Epidermal melanocyte (primary cell): ENCODE results near the gene LXN.
"Not testable (repeated sequence)": the region's sequence is repeated elsewhere in the genome, so short reads cannot be mapped to it uniquely, and the experiment has no call there.

Source experiments
- DNase-seq: peaks from one replicate; pipeline ENCODE4 v3.0.0; 2011; ENCODE audit warnings: low spot score; ENCODE audit not compliant: insufficient read length

Gene LXN, protein sequence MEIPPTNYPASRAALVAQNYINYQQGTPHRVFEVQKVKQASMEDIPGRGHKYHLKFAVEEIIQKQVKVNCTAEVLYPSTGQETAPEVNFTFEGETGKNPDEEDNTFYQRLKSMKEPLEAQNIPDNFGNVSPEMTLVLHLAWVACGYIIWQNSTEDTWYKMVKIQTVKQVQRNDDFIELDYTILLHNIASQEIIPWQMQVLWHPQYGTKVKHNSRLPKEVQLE

DNA sequence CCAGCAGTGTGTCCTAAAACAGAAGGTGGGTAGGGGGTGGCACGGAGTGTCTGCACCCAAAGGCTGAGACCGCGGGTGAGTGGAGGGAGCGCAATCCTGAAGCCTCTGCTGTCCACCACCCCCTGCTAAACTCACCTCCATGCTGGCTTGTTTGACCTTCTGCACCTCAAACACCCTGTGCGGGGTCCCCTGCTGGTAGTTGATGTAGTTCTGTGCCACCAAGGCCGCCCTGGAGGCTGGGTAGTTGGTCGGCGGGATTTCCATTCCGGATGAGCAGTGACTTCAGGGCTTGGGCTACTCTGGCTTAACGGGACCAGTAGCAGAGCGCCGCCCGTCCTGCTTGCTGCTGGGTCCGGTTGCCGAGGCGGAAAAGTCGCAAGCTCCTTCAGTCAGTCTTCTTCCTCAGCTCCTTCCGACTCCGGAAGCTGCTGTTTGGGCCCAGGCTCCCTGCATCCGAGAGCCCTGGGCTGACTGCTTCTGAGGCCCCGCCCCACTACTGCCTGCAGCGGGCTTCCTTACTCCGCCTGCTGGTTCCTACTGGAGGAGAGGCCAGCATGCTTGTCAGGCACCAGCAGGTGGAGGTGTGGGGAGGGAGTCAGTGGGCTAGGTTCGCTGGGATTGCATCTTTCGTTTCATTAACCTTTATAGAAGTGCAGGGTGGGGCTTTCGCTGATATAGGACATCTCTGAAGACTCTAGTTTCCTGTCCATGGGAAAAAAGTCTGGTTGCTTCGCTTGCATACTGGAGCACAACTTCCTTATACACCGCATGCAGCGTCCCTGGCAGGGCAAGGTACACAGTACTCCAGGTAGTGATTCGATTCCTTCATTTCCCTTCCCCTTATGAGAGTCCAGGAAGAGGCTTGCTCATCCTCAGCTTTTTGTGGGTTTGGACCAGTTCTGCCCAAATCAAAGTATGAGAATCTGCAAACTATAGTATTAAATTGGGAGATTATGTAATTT, at the start of gene LXN:
LXN (minus strand) TSS at position 434 of the 962 bp plus-strand sequence; CDS start at position 264, 170 bp downstream.
- DNase-seq: peak; percentile 66

DNA sequence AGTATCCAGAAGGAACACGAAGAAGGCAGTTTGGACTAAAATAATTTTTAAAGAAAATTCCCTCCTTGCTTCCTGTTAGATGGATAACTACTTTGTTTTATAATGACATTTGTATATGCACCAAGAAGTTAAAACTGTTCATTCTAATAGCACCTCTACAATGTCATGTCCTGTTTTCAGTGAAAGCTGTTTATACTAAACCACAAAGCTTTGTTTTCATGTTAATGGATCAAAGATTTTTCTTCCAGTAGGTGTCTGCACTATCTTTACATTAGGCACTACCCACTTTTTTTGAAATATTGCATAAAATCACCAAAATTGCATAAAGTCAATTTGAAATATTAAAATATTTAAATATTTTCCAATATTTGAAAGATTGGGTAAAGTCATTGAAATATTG, 49.7 kb upstream of the LXN start:
- no peak for DNase-seq

GRCh38 chr3:158718490-158719170, 46.2 kb upstream of the LXN start:
- no peak for DNase-seq

GRCh38 chr3:158717576-158717975, 45.1 kb upstream of the LXN start:
- no peak for DNase-seq

GRCh38 chr3:158713094-158713499, 40.6 kb upstream of the LXN start:
- peak; percentile 44 for DNase-seq

GRCh38 chr3:158712443-158712842, 40.0 kb upstream of the LXN start:
- DNase-seq: no peak

GRCh38 chr3:158711886-158712285, 39.4 kb upstream of the LXN start:
- DNase-seq: peak; percentile 53

- DNase-seq: no peak
These were observed 38.2 kb upstream of the LXN start for GRCh38 chr3:158710601-158711000.

DNA sequence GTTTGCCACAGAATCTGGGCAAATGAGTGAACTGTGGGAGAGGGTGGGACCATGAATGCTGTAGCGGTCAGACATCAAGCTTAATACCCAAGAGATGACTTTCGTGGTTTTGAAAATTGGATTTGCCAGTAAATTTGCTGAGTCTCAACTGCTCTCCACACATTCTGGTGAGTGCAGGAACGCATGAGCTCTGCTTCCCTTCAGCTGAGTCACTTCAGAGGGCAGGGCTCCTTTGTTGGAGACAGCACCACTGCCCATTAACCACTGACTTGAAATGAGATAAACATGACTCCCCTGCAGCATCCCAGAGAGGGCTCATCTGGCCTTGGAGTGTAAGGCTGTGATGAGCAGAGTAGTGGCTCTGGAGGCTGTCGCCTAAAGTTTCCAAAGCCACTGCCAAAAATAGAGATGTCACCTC, 37.2 kb upstream of the LXN start:
- no peak for DNase-seq

DNA sequence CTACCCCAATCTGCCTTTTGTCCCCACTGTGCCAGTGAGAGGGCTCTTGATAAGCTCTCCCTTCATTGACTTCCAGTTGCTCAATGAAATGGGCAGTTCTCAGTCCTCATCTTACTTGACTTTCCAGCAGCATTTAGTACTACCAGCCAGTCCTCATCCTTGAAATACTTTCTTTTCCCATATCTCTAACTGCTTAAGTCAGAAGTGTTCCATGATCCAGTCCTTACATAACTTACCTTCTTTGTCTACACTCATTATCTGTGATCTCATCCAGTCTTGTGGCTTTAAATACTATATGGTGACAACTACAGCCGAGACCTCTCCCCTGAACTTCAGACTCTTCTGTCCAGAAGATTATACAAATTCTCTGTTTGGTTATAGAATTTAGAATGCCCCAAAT, 31.1 kb upstream of the LXN start:
- no peak for DNase-seq

GRCh38 chr3:158702815-158703481, 30.5 kb upstream of the LXN start:
- DNase-seq: no peak

GRCh38 chr3:158701420-158702065, 29.1 kb upstream of the LXN start:
- DNase-seq: no peak

DNA sequence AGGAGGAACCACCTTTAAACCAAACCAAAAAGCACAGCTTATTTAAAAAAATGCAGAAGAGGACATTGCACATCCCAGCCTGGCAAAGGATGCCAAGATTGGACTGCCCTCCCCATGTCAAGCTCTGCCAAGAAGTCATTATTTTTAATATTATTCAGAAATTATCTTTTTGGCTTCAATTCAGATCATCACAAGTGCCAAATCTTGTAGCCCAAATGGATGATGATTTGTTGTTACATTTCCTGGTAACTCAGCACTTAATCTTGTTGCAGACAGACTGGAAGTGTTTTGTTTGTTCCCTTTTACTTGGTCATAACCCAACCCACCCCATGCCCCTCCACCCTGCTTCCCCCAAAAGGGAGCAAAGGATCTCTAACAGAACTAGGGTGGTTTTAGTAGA, 28.1 kb upstream of the LXN start:
- no peak for DNase-seq

- no peak for DNase-seq
These were observed 24.2 kb upstream of the LXN start for GRCh38 chr3:158696618-158697017.

DNA sequence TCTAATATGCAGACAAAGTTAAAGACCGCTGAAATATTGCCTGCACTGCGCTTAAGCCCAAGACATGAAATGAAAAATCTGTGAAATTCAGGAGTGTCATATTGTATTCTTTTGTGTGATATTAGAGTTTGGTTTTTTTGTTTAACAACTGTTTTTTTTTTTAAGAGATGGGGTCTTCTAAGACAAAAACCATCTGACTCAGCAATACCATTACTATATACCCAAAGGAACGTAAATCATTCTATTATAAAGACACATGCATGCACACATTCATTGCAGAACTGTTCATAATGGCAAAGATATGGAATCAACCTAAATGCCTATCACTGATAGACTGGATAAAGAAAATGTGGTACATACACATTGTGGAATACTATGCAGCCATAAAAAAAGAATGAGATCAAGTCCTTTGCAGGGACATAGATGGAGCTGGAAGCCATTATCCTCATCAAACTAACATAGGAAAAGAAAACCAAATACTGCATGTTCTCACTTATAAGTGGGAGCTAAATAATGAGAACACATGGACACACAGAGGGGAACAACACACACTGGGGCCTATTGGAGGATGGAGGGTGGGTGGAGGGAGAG, 21.5 kb upstream of the LXN start:
- DNase-seq: not testable (repeated sequence)

- no peak for DNase-seq
These were observed 12.7 kb upstream of the LXN start for GRCh38 chr3:158685159-158685558.

DNA sequence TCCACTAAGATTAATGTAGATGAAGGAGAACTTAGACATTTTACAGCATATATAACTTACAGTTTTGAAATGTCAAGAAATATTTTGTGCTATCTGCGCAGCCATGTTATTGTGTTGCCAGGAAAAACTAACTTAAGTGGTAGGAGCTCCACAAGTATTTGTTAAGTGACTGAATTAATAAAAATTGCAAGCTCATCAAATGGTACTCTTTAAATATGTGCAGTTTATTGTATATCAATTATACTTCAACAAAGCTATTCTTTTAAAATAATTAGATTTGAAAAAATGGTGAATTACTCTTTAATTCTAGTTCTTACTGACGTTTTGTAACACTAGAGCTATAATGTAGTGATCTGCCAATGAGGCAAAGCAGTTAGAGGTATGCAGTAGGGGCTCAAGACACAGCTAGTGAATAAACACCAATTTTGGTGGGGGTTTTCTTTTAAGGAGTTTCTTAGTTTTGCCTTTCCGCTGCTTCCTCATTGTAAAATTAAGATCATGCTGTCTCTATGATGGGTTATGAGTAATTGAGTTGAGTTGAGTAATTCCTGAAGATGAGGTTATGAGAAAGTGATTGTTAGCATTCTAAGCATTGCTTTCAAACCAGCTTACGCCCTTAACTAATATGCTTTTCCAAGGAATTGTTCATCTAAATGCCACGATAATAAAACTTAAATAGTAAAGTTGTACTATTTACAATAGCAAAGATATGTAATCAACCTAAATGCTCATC, 10.9 kb upstream of the LXN start:
- no peak for DNase-seq

DNA sequence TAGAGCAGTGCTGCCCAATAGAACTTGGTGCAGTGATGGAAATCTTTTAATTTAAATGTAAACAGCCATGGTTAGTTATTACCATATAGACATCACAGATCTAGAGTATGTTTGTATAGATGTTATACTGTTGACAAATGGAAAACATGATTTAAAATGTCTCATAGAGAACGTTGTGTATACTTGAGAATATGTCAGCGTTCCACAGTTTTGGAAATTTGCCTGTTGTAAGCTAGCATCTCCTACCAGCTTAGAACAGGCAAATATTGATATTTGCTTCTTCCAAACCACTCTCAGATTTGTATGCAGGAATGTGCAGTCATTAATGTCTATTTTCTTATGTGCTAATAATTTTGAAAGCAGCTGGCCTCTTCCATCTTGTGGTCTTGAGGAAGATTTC, 8.4 kb upstream of the LXN start:
- no peak for DNase-seq

DNA sequence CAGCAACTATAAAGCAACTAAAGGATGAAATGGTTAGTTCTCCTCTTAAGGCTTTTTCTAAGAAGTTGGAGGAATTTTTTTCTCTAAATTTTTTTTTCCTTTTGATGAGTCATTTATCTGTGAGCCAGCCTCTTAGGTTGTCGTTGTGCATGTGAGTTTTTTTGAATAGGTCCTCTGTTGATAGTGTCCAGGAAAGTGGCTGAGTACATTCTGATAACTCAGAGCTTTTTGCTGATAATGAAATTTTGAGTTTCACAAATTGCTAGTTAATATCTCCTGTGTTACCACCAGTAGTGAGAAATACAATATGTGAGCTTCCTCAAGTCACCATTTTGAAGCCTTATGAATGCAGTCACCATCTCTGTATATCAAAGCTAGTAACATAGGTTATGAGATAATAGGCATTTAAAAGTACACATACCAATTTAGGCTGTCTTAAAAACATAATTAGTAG, 7.1 kb upstream of the LXN start:
- no peak for DNase-seq

- no peak for DNase-seq
These were observed 6.2 kb upstream of the LXN start for GRCh38 chr3:158678687-158679086.
